Suprapubic skin (tissue), 4 donors: ENCODE measurements around the gene EYS.

ENCODE experiments used
- EP300 ChIP-seq: sonication (generic); formaldehyde crosslinking; IDR thresholded peaks from one replicate; pipeline ENCODE4 v1.6.1; 2017; ENCODE audit warnings: antibody characterized with exemption
- POLR2A ChIP-seq, 2 donors: fragments of 450-650 bp; IDR thresholded peaks; one replicate each; pipeline ENCODE4 v1.6.1; 2017; ENCODE audit warnings: antibody characterized with exemption in 2 of 2, mild to moderate bottlenecking in 2 of 2, moderate library complexity in 2 of 2
- POLR2AphosphoS5 ChIP-seq, 3 donors: sonication (generic); formaldehyde crosslinking; IDR thresholded peaks; one replicate each; pipeline ENCODE4 v1.6.1; 2017; ENCODE audit warnings: antibody characterized with exemption in 3 of 3
- TF ChIP-seq, protein P1 (sequence below), 2 donors: fragments of 200-600 bp in 1 of 2; fragments of 450-650 bp in 1 of 2; sonication (generic) in 1 of 2; IDR thresholded peaks; one replicate each; pipeline ENCODE4 v1.5.1; 2016 to 2019; ENCODE audit warnings: antibody characterized with exemption in 2 of 2, mild to moderate bottlenecking in 1 of 2, moderate library complexity in 1 of 2

- TF ChIP-seq EP300 (no peak), POLR2A (IDR thresholded peaks at IDR 0.05) (no peak), POLR2AphosphoS5 (IDR thresholded peaks at IDR 0.05) (no peak)
- TF ChIP-seq, protein P1, sequence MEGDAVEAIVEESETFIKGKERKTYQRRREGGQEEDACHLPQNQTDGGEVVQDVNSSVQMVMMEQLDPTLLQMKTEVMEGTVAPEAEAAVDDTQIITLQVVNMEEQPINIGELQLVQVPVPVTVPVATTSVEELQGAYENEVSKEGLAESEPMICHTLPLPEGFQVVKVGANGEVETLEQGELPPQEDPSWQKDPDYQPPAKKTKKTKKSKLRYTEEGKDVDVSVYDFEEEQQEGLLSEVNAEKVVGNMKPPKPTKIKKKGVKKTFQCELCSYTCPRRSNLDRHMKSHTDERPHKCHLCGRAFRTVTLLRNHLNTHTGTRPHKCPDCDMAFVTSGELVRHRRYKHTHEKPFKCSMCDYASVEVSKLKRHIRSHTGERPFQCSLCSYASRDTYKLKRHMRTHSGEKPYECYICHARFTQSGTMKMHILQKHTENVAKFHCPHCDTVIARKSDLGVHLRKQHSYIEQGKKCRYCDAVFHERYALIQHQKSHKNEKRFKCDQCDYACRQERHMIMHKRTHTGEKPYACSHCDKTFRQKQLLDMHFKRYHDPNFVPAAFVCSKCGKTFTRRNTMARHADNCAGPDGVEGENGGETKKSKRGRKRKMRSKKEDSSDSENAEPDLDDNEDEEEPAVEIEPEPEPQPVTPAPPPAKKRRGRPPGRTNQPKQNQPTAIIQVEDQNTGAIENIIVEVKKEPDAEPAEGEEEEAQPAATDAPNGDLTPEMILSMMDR (IDR thresholded peaks at IDR 0.05), result no peak
Observed at GRCh38 chr6:63732336-63732735, 1974.7 kb downstream of the EYS start.
